ENCODE data around the gene TNFRSF18.

The TNFRSF18 gene

GRCh38 chr1:1240822-1241587 is 34.6 kb upstream of the TNFRSF18 start:
- no peak for DNase-seq (ENCODE audit: low read depth in 2 of 2)

DNA sequence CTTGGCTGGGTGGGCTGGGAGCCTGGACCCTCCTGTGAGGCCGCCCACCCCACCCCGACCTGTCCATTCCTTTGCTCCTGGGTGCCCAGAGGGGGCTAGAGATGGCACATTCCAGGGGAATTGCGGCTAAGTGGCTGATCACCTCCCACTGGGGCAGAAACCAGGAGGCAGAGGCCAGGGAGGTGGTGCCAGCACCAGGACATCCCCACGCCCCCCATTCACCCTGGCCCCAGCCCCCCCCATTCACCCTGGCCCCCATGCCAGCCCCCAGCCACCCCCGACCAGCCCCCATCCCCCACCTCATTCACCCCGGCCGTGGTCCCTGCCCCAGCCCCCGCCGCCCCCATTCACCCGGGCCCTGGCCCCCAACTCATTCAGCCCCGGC is 33.9 kb upstream of the TNFRSF18 start:
- DNase-seq (ENCODE audit: low read depth in 2 of 2), result no peak

DNA sequence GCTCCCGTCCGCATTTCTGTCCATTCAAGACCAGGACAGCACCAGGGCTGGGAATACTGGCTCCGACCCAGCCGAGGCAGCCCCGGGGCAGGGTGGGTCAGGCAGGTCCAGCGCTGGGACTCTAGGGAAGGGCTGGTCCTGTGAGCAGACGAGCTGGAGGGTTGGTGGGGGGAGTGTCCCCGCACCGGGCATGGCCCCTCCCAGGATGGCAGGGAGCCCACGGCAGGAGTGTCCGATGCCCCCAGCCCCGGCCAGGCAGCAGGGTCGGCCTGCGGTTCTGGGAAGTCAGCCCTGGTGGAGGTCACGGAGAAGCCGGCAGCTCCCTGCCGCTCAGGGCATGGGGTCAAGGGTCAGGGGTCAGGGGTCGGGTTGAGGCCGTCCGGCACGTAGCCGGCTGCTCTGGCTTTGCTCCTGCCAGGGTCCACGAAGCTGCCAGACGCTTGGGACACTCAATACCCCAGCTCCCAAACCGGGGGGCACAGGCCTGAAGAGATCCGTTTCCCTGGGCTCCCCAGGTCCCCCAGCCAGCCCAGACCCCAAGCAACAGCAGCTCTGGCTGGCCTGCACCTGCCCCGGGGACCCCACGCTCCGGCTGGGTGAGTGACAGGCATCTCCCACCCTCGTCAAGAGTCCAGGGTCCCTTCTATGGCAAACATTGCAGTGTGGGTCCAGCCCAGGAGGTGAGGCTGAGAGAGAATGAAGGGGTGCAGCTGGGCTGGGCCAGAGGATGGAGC is 33.4 kb upstream of the TNFRSF18 start:
- no peak for DNase-seq (ENCODE audit: low read depth in 2 of 2)

DNA sequence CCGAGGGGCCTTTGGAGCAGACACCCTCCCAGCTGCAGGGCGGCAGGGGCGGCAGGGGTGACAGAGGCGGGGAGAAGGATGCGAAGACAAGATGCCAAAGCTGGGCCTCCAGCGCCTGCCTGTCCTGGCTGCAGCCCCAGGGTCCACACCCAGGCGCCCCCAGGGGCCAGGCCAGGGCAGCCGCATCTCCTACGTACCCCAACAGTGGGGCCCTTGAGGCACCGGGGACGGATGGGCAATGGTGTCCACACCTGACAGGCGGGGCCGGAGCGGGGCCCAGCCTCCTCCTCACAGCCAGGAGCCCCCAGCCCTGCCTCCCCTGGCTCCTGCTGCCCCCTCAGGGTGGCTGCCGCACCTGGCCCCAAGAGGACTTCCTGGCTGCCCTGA is 32.8 kb upstream of the TNFRSF18 start:
- DNase-seq (ENCODE audit: low read depth in 2 of 2), result no peak

GRCh38 chr1:1238702-1239178 is 32.3 kb upstream of the TNFRSF18 start:
- DNase-seq (ENCODE audit: low read depth in 2 of 2), result no peak

DNA sequence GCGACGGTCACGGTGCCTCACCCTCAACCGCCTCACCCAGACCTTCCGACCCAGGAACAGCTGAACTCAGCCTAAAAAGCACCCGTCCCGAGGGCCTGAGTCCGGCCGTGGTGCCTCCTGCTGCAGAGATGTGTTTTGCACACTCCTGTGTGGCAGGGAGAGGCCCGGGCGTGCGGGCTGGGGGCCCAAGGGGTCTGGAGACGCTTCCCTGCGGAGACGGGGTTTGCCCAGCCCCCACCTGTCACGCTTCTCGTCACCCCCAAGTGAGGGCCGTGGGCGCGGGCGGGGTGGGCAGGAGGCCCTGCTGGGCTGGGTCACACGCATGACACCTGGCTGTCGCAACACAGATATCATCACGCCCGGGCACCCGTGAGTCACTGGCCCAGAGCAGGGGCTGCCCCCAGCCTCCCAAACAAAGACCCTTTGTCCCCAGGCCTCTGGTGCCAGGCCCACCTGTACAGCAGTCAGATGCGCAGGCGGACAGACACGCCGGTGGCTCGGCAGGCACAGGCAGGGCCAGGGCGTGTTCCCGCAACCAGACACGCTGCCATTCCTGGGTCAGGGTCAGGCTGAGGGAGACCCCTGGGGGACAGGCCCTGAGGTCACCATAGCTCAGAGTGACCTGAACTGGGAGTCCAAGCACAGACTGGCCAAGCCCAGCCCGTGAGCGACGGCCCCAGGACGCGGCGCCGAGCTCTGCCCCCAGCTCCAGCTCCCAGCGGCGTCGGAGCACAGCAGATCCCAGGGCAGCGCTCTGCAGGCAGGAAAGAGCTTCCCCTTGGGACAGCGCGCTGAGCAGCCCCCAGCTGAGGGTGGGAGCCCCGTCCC is 31.7 kb upstream of the TNFRSF18 start:
- no peak for DNase-seq (ENCODE audit: low read depth in 2 of 2)

- DNase-seq (ENCODE audit: low read depth in 2 of 2), result no peak
Observed at GRCh38 chr1:1236945-1237873, 30.8 kb upstream of the TNFRSF18 start.

GRCh38 chr1:1236176-1236763 is 29.9 kb upstream of the TNFRSF18 start:
- DNase-seq (ENCODE audit: low read depth in 2 of 2), result no peak

DNA sequence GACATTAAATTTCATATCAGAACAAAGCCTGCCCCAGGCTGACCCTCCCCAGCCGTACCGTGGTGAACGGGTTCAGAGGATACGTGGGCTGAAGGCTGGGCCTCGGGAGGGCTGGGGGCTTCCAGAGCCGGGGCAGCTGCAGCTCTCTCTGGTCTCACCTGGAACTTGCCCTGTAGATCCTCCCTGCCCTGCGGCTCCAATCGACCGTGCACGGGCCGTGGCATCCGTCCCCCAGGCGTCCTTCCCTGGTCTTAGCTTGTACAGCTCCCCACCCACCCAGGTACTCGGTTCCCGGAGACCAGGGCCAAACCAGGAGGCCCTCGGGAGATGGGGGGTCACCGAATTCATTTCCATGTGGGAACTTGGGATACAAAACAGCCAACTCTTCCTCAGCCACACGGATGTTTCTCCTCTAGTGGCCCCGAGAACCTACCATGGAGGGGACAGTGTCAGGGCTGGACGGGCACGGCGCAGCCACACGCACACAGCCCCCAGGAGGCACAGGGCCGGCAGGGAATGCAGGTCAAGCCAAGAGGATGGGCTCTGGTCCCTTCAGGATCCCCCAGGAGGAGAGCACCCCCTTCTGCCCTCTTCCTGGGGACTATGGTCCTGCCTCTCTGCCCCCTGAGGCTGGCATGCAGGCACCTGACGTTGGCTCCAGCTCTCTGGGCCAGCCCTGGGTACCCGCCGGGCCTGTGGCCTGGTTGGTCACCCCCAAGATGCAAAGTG is 28.8 kb upstream of the TNFRSF18 start:
- no peak for DNase-seq (ENCODE audit: low read depth in 2 of 2)

DNA sequence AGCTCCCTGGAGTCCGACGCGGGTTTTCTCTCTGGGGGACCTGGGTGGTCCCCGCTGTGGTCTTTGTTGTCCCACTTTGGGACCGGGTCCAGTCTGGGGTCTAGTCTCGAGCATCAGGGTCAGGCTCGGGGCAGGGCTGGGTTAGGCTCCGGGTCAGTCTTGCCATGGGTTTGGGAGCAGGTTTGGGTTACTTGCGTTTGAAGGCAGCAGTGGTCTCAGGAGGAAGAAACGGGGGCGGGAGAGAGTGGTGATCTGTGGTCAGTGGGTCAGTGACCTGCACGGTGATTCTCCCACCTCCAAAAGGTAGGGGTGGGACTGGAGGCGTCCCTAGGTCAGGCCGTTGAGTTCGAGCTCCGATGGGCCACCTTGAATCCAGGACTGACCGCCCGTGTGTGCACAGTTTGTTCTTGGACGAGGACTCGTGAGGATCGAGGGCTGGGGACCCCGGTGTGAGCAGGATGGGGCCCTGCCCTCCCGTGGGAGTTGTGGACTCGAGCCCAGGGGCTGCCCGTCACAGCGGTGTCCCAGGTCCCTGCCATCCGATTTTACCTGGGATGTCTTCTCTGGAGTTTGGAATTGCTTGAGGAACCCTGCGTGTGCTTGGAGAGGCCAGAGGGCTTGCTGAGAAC is 27.9 kb upstream of the TNFRSF18 start:
- DNase-seq (ENCODE audit: low read depth in 2 of 2), result no peak

DNA sequence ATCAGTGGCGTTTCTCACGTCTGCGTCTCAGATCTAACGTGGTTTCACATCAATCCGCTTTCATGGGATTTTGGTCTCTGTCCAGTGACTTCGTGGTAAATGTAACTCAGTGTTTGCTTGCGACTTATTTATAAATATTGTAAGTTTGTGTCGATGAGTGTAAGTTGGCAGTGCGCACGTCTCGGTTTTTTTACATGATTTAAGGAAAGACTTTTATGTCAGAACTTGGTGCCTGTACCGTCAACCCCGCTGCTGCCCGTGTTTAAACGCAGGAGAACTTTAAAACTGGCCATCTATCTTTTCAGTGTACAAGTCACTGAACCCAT is 27.1 kb upstream of the TNFRSF18 start:
- no peak for DNase-seq (ENCODE audit: low read depth in 2 of 2)

DNA sequence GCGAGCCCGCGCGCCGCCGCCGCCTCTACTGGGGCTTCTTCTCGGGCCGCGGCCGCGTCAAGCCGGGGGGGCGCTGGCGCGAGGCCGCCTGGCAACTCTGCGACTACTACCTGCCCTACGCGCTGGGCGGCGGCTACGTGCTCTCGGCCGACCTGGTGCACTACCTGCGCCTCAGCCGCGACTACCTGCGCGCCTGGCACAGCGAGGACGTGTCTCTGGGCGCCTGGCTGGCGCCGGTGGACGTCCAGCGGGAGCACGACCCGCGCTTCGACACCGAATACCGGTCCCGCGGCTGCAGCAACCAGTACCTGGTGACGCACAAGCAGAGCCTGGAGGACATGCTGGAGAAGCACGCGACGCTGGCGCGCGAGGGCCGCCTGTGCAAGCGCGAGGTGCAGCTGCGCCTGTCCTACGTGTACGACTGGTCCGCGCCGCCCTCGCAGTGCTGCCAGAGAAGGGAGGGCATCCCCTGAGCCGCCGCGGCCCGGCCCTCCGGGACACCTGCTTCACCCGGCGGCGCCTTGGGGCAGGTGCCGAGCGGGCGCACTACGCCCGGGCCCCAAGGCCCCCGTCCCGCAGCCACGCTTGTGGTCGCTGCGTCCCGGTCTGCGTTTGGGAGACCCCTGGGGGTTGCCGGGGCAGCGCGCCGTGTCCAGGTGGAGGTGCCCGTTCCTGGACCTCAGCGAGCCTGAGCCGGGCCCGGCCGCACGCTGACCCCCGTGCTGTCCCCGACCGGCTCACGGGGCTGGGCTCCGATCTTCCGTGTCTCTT is 26.6 kb upstream of the TNFRSF18 start:
- DNase-seq (ENCODE audit: low read depth in 2 of 2), result no peak

GRCh38 chr1:1232208-1232795 is 25.9 kb upstream of the TNFRSF18 start, which contains the start of gene B3GALT6:
Gene B3GALT6 (plus strand): TSS chr1:1232237. CDS start chr1:1232279, 42 bp downstream.
- DNase-seq (ENCODE audit: low read depth in 2 of 2), result no peak

- peak; percentile 94 for DNase-seq (ENCODE audit: low read depth in 2 of 2)
Observed at GRCh38 chr1:1231400-1232207, 25.2 kb upstream of the TNFRSF18 start, which contains the start of gene SDF4. Gene SDF4 (minus strand): TSS chr1:1232001. CDS start chr1:1228772, 3,229 bp downstream.

GRCh38 chr1:1230656-1231399 is 24.4 kb upstream of the TNFRSF18 start:
- no peak for DNase-seq (ENCODE audit: low read depth in 2 of 2)

DNA sequence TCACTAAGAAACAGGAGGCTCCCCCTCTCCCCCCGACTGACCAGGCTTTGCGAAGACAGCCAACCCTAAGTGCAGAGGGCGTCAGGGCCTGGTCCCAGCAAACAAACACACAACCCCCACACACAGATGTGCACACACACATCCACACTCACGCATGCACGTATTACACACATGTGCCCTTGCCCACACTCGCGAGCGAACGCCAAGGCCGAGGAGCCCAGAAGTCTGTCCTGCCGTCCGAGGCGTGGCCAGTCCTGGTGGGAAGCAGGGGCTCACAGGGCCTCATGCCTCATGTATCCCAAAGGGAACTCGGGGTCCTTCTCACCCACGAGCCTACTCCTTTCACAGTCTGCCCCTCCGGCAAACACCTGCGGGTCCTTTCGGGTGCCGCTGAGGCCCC is 23.4 kb upstream of the TNFRSF18 start:
- no peak for DNase-seq (ENCODE audit: low read depth in 2 of 2)
